ENCODE results near the gene ZNF189. TPM values are rescaled to one million over a fixed set of nuclear protein-coding genes. Genes with fewer than 3 reads are reported as not detected.
"Not testable (repeated sequence)": the region's sequence is repeated elsewhere in the genome, so short reads cannot be mapped to it uniquely, and the experiment has no call there.

The ZNF189 gene
- polyA plus RNA-seq, 3 donors = 0.72 to 1.8 (median 1.2) TPM

GRCh38 chr9:101383361-101383760 lies 15.3 kb upstream of the ZNF189 start:
- Histone ChIP-seq H3K4me2 (replicated peaks; ENCODE audit: extremely low read depth, low read length, poor library complexity, severe bottlenecking) (no peak overlapping the region), H3K27me3 (ENCODE audit: control insufficient read depth in 2 of 2, insufficient read depth in 2 of 2, low read length in 2 of 2) (no peaks in the 10 kb centered on the region), H3K27ac (ENCODE audit: low read depth in 1 of 2, low read length in 2 of 2) (no peak overlapping the region), H3K4me3 (replicated peaks in 1 of 3; ENCODE audit: low read depth in 2 of 3, low read length in 3 of 3) (no peak overlapping the region), H3K9ac (ENCODE audit: insufficient read depth, low read length, poor library complexity, severe bottlenecking) (no peak overlapping the region), H3K79me2 (ENCODE audit: insufficient read depth, low read length) (no peaks in the 10 kb centered on the region), H3K9me3 (replicated peaks in 1 of 2; ENCODE audit: control insufficient read depth in 1 of 2, insufficient read depth in 1 of 2, low read length in 2 of 2) (peaks cover 12 to 15% of the 10 kb centered on the region in 2 donors), H2AFZ (ENCODE audit: insufficient read depth, low read depth, low read length, poor library complexity, severe bottlenecking) (no peak overlapping the region), H3K4me1 (ENCODE audit: control insufficient read depth in 1 of 2, insufficient read depth in 2 of 2, low read length in 2 of 2) (no peaks in the 10 kb centered on the region), H3K36me3 (replicated peaks in 1 of 2; ENCODE audit: control insufficient read depth in 1 of 2, insufficient read depth in 2 of 2, low read length in 2 of 2) (peaks cover 5 to 14% of the 10 kb centered on the region in 2 donors), H4K20me1 (ENCODE audit: insufficient read depth, low read length) (no peaks in the 10 kb centered on the region)
- WGBS (ENCODE audit: insufficient coverage) = no CpG with 5 or more reads among the region's 2 CpGs
- no peak overlapping the region for H3K4me3 Mint-ChIP-seq
- intact Hi-C loops (cut with micrococcal nuclease) = no loop called here
- H3K27ac Mint-ChIP-seq = no peak overlapping the region
- no peak for TF ChIP-seq CTCF (IDR thresholded peaks at IDR 0.05)
- H3K36me3 Mint-ChIP-seq = peaks cover 6 to 12% of the 10 kb centered on the region in 2 donors
- peaks cover 9 to 21% (median 15%) of the 10 kb centered on the region in 7 donors for H3K9me3 Mint-ChIP-seq
- peaks cover 0 to 3% (median 2%) of the 10 kb centered on the region in 3 donors for H3K27me3 Mint-ChIP-seq (ENCODE audit: low read depth in 3 of 3)
- H3K4me1 Mint-ChIP-seq = no peaks in the 10 kb centered on the region
- no peak for DNase-seq

GRCh38 chr9:101384873-101385536 lies 13.6 kb upstream of the ZNF189 start, which contains the start of gene BAAT:
BAAT (minus strand) TSS chr9:101385006; CDS start chr9:101371404, 13,602 bp downstream.
- peaks cover 9 to 20% (median 15%) of the 10 kb centered on the region in 7 donors for H3K9me3 Mint-ChIP-seq
- WGBS (ENCODE audit: insufficient coverage) = 97% methylated on average over 8 of the region's 11 CpGs

More at GRCh38 chr9:101384873-101385536, 13.6 kb upstream of the ZNF189 start, which contains the start of gene BAAT:
- H3K27me3 Mint-ChIP-seq (ENCODE audit: low read depth in 3 of 3); H3K4me1 Mint-ChIP-seq; H3K4me1 ChIP-seq (ENCODE audit: control insufficient read depth in 1 of 2, insufficient read depth in 2 of 2, low read length in 2 of 2); H3K4me2 ChIP-seq (replicated peaks; ENCODE audit: extremely low read depth, low read length, poor library complexity, severe bottlenecking); DNase-seq; H4K20me1 ChIP-seq (ENCODE audit: insufficient read depth, low read length); H3K27ac ChIP-seq (ENCODE audit: low read depth in 1 of 2, low read length in 2 of 2); H3K79me2 ChIP-seq (ENCODE audit: insufficient read depth, low read length); H3K4me3 Mint-ChIP-seq; intact Hi-C loops (cut with micrococcal nuclease); H3K9ac ChIP-seq (ENCODE audit: insufficient read depth, low read length, poor library complexity, severe bottlenecking); H3K27me3 ChIP-seq (ENCODE audit: control insufficient read depth in 2 of 2, insufficient read depth in 2 of 2, low read length in 2 of 2); H2AFZ ChIP-seq (ENCODE audit: insufficient read depth, low read depth, low read length, poor library complexity, severe bottlenecking); H3K4me3 ChIP-seq (replicated peaks in 1 of 3; ENCODE audit: low read depth in 2 of 3, low read length in 3 of 3): not testable (repeated sequence)
- Histone ChIP-seq H3K9me3 (replicated peaks in 1 of 2; ENCODE audit: control insufficient read depth in 1 of 2, insufficient read depth in 1 of 2, low read length in 2 of 2) (peaks cover 12 to 15% of the 10 kb centered on the region in 2 donors), H3K36me3 (replicated peaks in 1 of 2; ENCODE audit: control insufficient read depth in 1 of 2, insufficient read depth in 2 of 2, low read length in 2 of 2) (peaks cover 15 to 31% of the 10 kb centered on the region in 2 donors)
- H3K27ac Mint-ChIP-seq = peak within 1 kb of the TSS in 1 of 7 donors; percentile 6
- peaks cover 14 to 23% of the 10 kb centered on the region in 2 donors for H3K36me3 Mint-ChIP-seq

Data from CD14-positive monocyte (primary cell).